Type B pancreatic cell (in vitro differentiated cells): ENCODE measurements around the gene NHLRC2. TPM values are rescaled to one million over a fixed set of nuclear protein-coding genes. Genes with fewer than 3 reads are reported as not detected.

Experiments
- DNase-seq: peaks from one replicate; pipeline ENCODE4 v3.0.0; 2021; ENCODE audit warnings: mixed read lengths; ENCODE audit not compliant: unreplicated experiment; ENCODE audit errors: extremely low spot score
- H3K27ac Mint-ChIP-seq: 2 replicates; pipeline ENCODE4 v1.8.0; 2021; ENCODE audit warnings: mild to moderate bottlenecking, mixed read lengths
- H3K27me3 Mint-ChIP-seq: 2 replicates; pipeline ENCODE4 v1.8.0; 2021; ENCODE audit warnings: mixed read lengths
- H3K36me3 Mint-ChIP-seq: 2 replicates; pipeline ENCODE4 v1.8.0; 2021; ENCODE audit warnings: mixed read lengths
- H3K4me1 Mint-ChIP-seq: one replicate; pipeline ENCODE4 v1.8.0; 2021; ENCODE audit warnings: mixed read lengths; ENCODE audit not compliant: unreplicated experiment
- H3K4me3 Mint-ChIP-seq: 2 replicates; pipeline ENCODE4 v1.8.0; 2021; ENCODE audit warnings: mild to moderate bottlenecking, mixed read lengths
- H3K9me3 Mint-ChIP-seq: 2 replicates; pipeline ENCODE4 v1.8.0; 2021; ENCODE audit warnings: mixed read lengths
- CTCF ChIP-seq: fragments of 200-600 bp; sonication (generic); conservative IDR thresholded peaks from 2 replicates; pipeline ENCODE4 v1.5.0; 2021; ENCODE audit warnings: antibody characterized with exemption, mild to moderate bottlenecking
- total RNA-seq: library from RNA; stranded (reverse); gene quantifications from 2 replicates; pipeline ENCODE4 v1.2.1, GENCODE V29; 2021; ENCODE audit warnings: low replicate concordance

NHLRC2 gene
- total RNA-seq, 1 donor from 2014 or later = 42.2 TPM

GRCh38 chr10:113854761-113855588 is 514 bp downstream of the NHLRC2 start:
- peak; percentile 56 for TF ChIP-seq CTCF
- Mint-ChIP-seq H3K27ac (peak overlapping the region; percentile 98), H3K27me3 (no peaks in the 10 kb centered on the region), H3K9me3 (no peaks in the 10 kb centered on the region), H3K4me1 (peaks cover 36% of the 10 kb centered on the region), H3K4me3 (peak overlapping the region; percentile 98), H3K36me3 (peaks cover 12% of the 10 kb centered on the region)
- peak; percentile 80 for DNase-seq

GRCh38 chr10:113856563-113856962 is 2.1 kb downstream of the NHLRC2 start:
- no peak for TF ChIP-seq CTCF
- H3K27ac Mint-ChIP-seq = no peak overlapping the region
- peaks cover 24% of the 10 kb centered on the region for H3K36me3 Mint-ChIP-seq
- H3K27me3 Mint-ChIP-seq = no peaks in the 10 kb centered on the region
- H3K9me3 Mint-ChIP-seq = peaks cover 9% of the 10 kb centered on the region
- peak overlapping the region; percentile 98 for H3K4me3 Mint-ChIP-seq
- peaks cover 33% of the 10 kb centered on the region for H3K4me1 Mint-ChIP-seq
- DNase-seq = no peak

- H3K4me3 Mint-ChIP-seq = peak overlapping the region; percentile 57
- H3K36me3 Mint-ChIP-seq = peaks cover 25% of the 10 kb centered on the region
- TF ChIP-seq CTCF = no peak
- no peak for DNase-seq
- H3K27ac Mint-ChIP-seq = no peak overlapping the region
- H3K9me3 Mint-ChIP-seq = peaks cover 9% of the 10 kb centered on the region
- no peaks in the 10 kb centered on the region for H3K27me3 Mint-ChIP-seq
- H3K4me1 Mint-ChIP-seq = peaks cover 33% of the 10 kb centered on the region
These were observed 2.7 kb downstream of the NHLRC2 start for GRCh38 chr10:113857210-113857609.

GRCh38 chr10:113858541-113858940 is 4.1 kb downstream of the NHLRC2 start:
- Mint-ChIP-seq H3K36me3 (peaks cover 31% of the 10 kb centered on the region), H3K27me3 (no peaks in the 10 kb centered on the region), H3K4me1 (peaks cover 25% of the 10 kb centered on the region), H3K4me3 (peak overlapping the region; percentile 44), H3K9me3 (peaks cover 9% of the 10 kb centered on the region), H3K27ac (no peak overlapping the region)
- no peak for DNase-seq
- no peak for TF ChIP-seq CTCF

- no peaks in the 10 kb centered on the region for H3K27me3 Mint-ChIP-seq
- H3K36me3 Mint-ChIP-seq = peaks cover 37% of the 10 kb centered on the region
- no peak overlapping the region for H3K27ac Mint-ChIP-seq
- no peak for DNase-seq
- no peak overlapping the region for H3K4me3 Mint-ChIP-seq
- H3K4me1 Mint-ChIP-seq = peaks cover 21% of the 10 kb centered on the region
- H3K9me3 Mint-ChIP-seq = peaks cover 9% of the 10 kb centered on the region
- no peak for TF ChIP-seq CTCF
These were observed 4.8 kb downstream of the NHLRC2 start for GRCh38 chr10:113859261-113859660.
